Measurements from ENCODE around the gene HIVEP3.

The HIVEP3 gene

DNA sequence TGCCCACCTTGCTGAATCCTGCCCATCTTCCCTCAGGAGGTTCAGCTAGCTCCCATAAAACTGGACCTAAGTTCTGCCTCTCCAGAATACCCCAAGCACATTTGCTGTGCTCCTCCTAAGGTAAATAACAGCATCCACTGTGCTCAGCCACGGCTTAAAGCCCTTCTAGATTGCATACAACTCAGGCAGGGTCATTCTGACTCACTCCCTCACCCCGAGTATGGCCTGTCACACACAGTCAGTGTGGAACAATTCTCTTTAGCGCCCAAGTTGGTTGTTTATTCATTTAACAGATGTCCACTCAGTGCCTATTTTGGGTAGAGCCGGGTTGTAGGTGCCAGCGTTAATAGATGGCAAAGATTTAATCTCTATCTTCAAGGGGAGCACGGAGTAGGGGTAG lies 286.8 kb downstream of the HIVEP3 start:
- TF ChIP-seq, protein P1, sequence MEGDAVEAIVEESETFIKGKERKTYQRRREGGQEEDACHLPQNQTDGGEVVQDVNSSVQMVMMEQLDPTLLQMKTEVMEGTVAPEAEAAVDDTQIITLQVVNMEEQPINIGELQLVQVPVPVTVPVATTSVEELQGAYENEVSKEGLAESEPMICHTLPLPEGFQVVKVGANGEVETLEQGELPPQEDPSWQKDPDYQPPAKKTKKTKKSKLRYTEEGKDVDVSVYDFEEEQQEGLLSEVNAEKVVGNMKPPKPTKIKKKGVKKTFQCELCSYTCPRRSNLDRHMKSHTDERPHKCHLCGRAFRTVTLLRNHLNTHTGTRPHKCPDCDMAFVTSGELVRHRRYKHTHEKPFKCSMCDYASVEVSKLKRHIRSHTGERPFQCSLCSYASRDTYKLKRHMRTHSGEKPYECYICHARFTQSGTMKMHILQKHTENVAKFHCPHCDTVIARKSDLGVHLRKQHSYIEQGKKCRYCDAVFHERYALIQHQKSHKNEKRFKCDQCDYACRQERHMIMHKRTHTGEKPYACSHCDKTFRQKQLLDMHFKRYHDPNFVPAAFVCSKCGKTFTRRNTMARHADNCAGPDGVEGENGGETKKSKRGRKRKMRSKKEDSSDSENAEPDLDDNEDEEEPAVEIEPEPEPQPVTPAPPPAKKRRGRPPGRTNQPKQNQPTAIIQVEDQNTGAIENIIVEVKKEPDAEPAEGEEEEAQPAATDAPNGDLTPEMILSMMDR (IDR thresholded peaks at IDR 0.05; ENCODE audit: low read depth, low read length, missing control alignments), result no peak
- H3K4me3 ChIP-seq (ENCODE audit: low read depth, low read length), result no peak overlapping the region
- DNase-seq (ENCODE audit: low read depth), result no peak

DNA sequence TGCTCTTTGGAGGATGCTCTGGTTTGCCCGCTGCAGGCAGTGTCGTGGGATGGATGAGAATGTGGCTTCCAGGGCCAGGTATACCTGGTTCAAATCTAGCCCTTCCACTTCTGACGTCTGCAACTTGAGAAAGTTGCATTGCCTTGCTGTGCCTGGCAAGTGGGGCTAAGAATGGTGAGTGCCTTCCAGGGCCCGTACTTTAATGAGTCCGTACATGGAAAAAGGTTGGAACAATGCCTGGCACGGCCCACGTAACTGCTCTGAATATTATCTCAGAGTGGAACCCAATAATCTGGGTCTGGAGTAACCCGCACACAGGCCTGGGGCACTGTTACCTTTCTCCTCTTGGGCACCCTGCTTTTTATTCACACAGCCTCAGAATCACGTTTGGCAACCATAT lies 287.6 kb downstream of the HIVEP3 start:
- DNase-seq (ENCODE audit: low read depth), result no peak
- TF ChIP-seq, protein P1 (IDR thresholded peaks at IDR 0.05; ENCODE audit: low read depth, low read length, missing control alignments), result no peak
- no peak overlapping the region for H3K4me3 ChIP-seq (ENCODE audit: low read depth, low read length)

DNA sequence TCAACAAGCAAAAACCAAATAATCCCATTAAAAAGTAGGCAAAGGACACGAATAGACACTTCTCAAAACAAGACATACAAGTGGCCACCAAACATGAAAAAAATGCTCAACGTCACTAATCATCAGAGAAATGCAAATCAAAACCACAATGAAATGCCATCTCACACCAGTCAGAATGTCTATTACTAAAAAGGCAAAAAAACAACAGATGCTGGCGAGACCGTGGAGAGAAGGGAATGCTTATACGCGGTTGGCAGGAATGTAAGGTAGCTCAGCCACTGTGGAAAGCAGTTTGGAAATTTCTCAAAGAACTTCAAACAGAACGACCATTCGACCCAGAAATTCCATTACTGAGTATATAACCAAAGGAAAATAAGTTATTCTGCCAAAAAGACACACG lies 289.2 kb downstream of the HIVEP3 start:
- H3K4me3 ChIP-seq (ENCODE audit: low read depth, low read length), result no peak overlapping the region
- TF ChIP-seq, protein P1 (IDR thresholded peaks at IDR 0.05; ENCODE audit: low read depth, low read length, missing control alignments), result no peak
- no peak for DNase-seq (ENCODE audit: low read depth)

DNA sequence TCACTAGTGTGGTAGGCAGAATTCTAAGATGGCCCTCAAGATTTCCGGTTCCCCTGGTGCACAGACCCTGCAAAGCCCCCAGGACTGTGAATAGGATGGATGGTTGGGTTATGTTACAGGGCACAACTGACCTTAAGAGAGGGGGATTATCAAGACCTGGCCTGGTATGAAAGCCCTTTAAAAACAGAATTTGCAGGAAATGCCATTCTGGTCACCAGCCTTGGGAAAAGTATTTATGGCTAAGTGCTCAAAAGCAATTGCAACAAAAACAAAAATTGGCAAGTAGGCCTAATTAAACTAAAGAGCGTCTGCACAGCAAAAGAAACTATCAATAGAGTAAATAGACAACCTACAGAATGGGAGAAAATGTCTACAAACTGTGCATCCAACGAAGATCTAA lies 289.6 kb downstream of the HIVEP3 start:
- no peak for DNase-seq (ENCODE audit: low read depth)
- TF ChIP-seq, protein P1 (IDR thresholded peaks at IDR 0.05; ENCODE audit: low read depth, low read length, missing control alignments), result no peak
- no peak overlapping the region for H3K4me3 ChIP-seq (ENCODE audit: low read depth, low read length)

DNA sequence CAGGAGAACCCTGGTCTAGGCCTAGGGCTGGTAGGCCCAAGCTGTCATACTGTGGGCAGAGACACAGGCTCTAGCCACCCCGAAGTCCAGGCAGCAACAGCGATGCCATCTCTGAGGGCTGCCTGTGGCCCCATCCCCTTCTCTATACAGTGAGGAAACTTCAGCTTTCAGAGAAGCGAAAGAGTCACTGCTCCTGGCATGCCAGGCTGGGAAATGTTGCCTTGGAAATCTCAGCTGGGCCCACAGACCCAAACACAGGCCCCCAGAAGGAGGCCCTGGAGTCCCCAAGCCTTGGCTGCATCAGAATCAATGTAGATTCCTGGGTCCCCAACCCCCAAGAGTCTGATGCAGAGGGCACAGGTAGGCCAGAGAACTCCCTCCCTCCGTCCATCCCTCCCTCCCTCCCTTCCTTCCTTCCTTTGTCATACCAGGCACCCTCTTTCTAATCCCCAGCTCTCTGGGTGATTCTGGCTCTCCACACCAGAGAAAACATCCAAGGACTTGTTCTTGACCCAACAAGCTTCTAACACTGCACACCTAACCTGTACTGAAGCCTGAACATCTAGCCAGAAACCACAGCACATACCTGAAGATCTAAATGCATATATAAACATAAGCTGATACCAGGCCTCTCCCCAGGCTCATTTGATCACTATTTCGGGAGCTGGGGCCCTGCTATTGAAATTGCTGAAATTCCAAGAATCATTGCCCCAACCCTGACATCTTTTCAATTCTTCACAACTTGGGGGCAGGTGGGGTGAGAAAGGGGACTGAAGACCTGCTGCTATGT lies 291.0 kb downstream of the HIVEP3 start:
- TF ChIP-seq, protein P1 (IDR thresholded peaks at IDR 0.05; ENCODE audit: low read depth, low read length, missing control alignments), result no peak
- H3K4me3 ChIP-seq (ENCODE audit: low read depth, low read length), result no peak overlapping the region
- no peak for DNase-seq (ENCODE audit: low read depth)

DNA sequence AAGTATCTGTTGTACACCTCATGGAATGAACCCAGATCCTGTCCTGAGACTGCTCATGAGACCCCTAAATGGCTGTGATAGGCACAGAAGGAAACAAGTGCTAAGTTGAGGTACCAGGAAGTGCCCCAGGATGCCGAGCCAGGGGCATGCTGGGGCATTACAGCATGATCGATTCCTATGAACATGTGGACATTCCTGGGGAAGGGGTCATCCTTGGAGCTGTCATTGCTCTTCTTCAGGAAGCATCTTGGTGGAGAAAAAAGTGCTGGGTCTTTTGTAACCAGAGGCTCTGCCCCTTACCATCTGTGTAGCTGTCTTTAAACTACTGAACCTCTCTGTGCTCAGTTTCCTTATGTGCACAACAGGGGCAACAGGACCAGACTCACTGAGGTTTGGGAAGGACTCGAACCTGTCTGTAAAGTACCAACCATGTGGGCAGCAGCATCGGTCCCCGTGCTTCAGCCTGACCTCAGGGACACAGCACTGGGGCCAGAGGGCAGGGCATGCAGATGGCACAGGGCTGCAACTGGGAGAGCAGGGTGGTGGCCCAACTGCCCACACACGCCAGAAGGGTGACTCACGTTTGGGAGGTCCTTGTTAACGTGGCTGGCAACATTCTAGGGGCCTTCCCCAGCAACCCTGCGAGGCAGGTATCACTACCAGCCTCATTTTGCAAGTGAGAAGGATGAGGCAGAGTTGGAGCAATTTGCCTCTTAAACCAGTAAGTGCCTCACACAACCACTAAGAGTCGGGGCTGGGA lies 291.9 kb downstream of the HIVEP3 start:
- DNase-seq (ENCODE audit: low read depth), result no peak
- TF ChIP-seq, protein P1 (IDR thresholded peaks at IDR 0.05; ENCODE audit: low read depth, low read length, missing control alignments), result no peak
- H3K4me3 ChIP-seq (ENCODE audit: low read depth, low read length), result no peak overlapping the region

Data from GM12864 (cell line).